Stomach (tissue), 4 donors: ENCODE data around the gene KCNQ1.

Experiments used
- EP300 ChIP-seq: sonication (generic); formaldehyde crosslinking; IDR thresholded peaks from one replicate; pipeline ENCODE4 v1.6.1; 2017; ENCODE audit warnings: antibody characterized with exemption
- POLR2A ChIP-seq, 4 donors: fragments of 450-650 bp; IDR thresholded peaks; one replicate each; pipeline ENCODE4 v1.6.1; 2016; ENCODE audit warnings: antibody characterized with exemption in 4 of 4, control low read depth in 2 of 4, mild to moderate bottlenecking in 1 of 4, moderate library complexity in 1 of 4
- POLR2AphosphoS5 ChIP-seq, 3 donors: sonication (generic); formaldehyde crosslinking; IDR thresholded peaks; one replicate each; pipeline ENCODE4 v1.6.1; 2016; ENCODE audit warnings: antibody characterized with exemption in 3 of 3
- TF ChIP-seq, protein P1 (sequence below), 7 experiments: fragments of 450-650 bp in 4 of 7; fragments of 200-600 bp in 3 of 7; sonication (generic) in 3 of 7; IDR thresholded peaks; one replicate each; pipeline ENCODE4 v1.5.1; 2016 to 2019; ENCODE audit warnings: antibody characterized with exemption in 7 of 7, control low read depth in 2 of 7, mild to moderate bottlenecking in 1 of 7

DNA sequence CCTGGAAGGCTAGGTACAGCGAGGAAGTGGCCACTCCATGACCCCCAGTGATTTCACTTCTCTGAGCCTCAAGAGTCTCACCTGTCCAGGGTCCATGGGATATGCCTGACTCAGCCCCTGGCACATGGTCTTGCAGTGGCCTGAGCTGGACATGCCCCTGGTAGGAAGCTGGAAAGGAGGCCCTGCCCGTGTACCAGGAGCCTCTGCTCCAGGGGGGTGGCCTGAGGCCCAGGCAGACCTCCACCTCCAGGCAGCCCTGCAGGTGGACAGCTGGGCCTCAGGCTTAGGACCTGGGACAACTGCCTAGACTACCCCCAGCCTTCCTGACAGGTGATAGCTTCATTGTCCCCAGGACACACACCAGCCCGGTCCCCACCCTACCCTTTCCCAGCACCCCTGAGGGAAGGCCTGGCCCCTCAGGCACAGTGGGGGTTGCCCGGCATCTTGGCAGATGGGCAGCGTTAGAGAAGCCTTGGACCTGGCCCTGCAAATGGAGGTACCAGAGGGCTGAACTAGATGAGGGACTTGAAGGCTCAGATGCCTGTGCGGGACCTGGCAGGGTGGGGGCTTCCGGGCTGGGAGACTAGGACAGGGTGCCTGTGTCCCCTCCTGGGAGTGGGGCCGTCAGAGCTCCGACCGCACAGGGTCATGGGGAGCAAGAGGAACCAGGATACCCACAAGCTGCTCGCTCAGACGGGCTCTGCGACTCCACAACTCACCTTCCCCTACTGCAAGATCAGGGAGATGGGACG lies 387.1 kb downstream of the KCNQ1 start:
- TF ChIP-seq POLR2AphosphoS5 (IDR thresholded peaks at IDR 0.05) (no peak), POLR2A (IDR thresholded peaks at IDR 0.05) (no peak), EP300 (no peak)
- TF ChIP-seq, protein P1, sequence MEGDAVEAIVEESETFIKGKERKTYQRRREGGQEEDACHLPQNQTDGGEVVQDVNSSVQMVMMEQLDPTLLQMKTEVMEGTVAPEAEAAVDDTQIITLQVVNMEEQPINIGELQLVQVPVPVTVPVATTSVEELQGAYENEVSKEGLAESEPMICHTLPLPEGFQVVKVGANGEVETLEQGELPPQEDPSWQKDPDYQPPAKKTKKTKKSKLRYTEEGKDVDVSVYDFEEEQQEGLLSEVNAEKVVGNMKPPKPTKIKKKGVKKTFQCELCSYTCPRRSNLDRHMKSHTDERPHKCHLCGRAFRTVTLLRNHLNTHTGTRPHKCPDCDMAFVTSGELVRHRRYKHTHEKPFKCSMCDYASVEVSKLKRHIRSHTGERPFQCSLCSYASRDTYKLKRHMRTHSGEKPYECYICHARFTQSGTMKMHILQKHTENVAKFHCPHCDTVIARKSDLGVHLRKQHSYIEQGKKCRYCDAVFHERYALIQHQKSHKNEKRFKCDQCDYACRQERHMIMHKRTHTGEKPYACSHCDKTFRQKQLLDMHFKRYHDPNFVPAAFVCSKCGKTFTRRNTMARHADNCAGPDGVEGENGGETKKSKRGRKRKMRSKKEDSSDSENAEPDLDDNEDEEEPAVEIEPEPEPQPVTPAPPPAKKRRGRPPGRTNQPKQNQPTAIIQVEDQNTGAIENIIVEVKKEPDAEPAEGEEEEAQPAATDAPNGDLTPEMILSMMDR (IDR thresholded peaks at IDR 0.05) = no peak
